A549 (cell line): ENCODE data around the gene ACAD9.

Experiments used
- BHLHE40 ChIP-seq: IDR thresholded peaks from 2 replicates; pipeline ENCODE4 v1.6.1; 2012; ENCODE audit warnings: low read depth, low read length, inconsistent platforms
- EHMT2 ChIP-seq: fragments of 200-600 bp; sonication (generic); IDR thresholded peaks from 2 replicates; pipeline ENCODE4 v1.6.1; 2016; ENCODE audit warnings: antibody characterized with exemption, low read depth, mild to moderate bottlenecking, moderate library complexity
- EP300 ChIP-seq, 2 experiments: fragments of >200 bp; sonication (Bioruptor Twin); formaldehyde crosslinking; IDR thresholded peaks; 2 replicates in 1 of 2; 3 replicates in 1 of 2; pipeline ENCODE4 v1.6.1; 2016 to 2017
- GATA3 ChIP-seq: IDR thresholded peaks from 2 replicates; pipeline ENCODE4 v1.6.1; 2012; ENCODE audit warnings: borderline replicate concordance
- HDAC2 ChIP-seq: fragments of 200-600 bp; sonication (generic); IDR thresholded peaks from 2 replicates; pipeline ENCODE4 v1.6.1; 2016
- KDM5A ChIP-seq: fragments of 200-600 bp; sonication (generic); IDR thresholded peaks from 2 replicates; pipeline ENCODE4 v1.6.1; 2016; ENCODE audit warnings: antibody characterized with exemption, mild to moderate bottlenecking
- MAX ChIP-seq: IDR thresholded peaks from 2 replicates; pipeline ENCODE4 v1.6.1; 2012
- MYC ChIP-seq: IDR thresholded peaks from 2 replicates; pipeline ENCODE4 v1.6.1; 2012; ENCODE audit warnings: mild to moderate bottlenecking, inconsistent platforms, low read length, improper control_type of control experiment, borderline replicate concordance
- POLR2A ChIP-seq: IDR thresholded peaks from 2 replicates; pipeline ENCODE4 v1.6.1; 2012; ENCODE audit warnings: mild to moderate bottlenecking, low read length
- RAD21 ChIP-seq, 2 experiments: fragments of >200 bp in 1 of 2; sonication (Bioruptor Twin) in 1 of 2; formaldehyde crosslinking in 1 of 2; IDR thresholded peaks in 1 of 2; conservative IDR thresholded peaks in 1 of 2; 2 replicates in 1 of 2; 3 replicates in 1 of 2; pipeline ENCODE4 v1.6.1; 2012 to 2018; ENCODE audit warnings: inconsistent platforms in 1 of 2
- SMC3 ChIP-seq: fragments of >200 bp; sonication (Bioruptor Twin); formaldehyde crosslinking; IDR thresholded peaks from 3 replicates; pipeline ENCODE4 v1.6.1; 2018; ENCODE audit warnings: inconsistent platforms
- TF ChIP-seq, protein P1 (sequence below): fragments of >200 bp; sonication (Bioruptor Twin); formaldehyde crosslinking; IDR thresholded peaks from 3 replicates; pipeline ENCODE4 v1.5.1; 2016
- TF ChIP-seq, protein P2 (sequence below): fragments of 450-650 bp; IDR thresholded peaks from 2 replicates; pipeline ENCODE4 v1.6.1; 2014; ENCODE audit warnings: antibody characterized with exemption

DNA sequence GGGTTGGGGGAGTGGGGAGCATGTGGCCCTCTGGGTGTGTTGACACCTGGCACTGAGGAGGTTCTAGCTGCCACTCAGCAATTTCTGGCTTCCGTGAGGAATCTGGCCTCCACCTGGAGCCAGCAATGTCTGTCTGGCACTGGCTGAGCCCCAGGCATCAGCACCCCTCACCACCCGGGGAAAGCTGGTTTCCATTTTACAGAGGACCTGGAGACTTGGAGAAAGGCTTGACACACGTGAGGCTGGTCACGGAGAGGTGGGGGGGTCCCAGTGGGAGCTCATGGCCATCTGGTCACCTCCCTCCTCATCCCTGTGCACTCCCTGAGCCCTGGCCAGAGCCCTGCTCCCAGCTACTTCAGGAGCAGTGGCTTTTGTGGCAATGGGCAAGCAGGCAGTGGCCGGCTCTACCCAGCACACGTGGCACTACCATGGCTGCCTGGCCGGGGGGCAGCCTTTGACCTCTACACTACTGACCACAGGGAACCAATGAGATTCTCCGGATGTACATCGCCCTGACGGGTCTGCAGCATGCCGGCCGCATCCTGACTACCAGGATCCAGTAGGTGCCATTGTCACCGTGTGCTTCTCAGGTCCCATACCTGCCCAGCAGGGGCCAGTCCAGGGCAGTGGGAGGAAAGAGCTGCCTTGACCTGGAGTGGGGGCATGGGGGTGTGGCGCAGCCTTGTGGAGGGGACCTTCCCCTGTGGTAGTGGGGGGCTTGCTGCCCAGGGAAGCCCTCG is 28.5 kb downstream of the ACAD9 start:
- TF ChIP-seq POLR2A, result no peak
- TF ChIP-seq HDAC2, result no peak
- TF ChIP-seq, protein P1, sequence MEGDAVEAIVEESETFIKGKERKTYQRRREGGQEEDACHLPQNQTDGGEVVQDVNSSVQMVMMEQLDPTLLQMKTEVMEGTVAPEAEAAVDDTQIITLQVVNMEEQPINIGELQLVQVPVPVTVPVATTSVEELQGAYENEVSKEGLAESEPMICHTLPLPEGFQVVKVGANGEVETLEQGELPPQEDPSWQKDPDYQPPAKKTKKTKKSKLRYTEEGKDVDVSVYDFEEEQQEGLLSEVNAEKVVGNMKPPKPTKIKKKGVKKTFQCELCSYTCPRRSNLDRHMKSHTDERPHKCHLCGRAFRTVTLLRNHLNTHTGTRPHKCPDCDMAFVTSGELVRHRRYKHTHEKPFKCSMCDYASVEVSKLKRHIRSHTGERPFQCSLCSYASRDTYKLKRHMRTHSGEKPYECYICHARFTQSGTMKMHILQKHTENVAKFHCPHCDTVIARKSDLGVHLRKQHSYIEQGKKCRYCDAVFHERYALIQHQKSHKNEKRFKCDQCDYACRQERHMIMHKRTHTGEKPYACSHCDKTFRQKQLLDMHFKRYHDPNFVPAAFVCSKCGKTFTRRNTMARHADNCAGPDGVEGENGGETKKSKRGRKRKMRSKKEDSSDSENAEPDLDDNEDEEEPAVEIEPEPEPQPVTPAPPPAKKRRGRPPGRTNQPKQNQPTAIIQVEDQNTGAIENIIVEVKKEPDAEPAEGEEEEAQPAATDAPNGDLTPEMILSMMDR, result no peak
- no peak for TF ChIP-seq MYC
- TF ChIP-seq SMC3, result no peak
- TF ChIP-seq EP300 (IDR thresholded peaks at IDR 0.05), result no peak
- TF ChIP-seq RAD21 (conservative IDR thresholded peaks at IDR 0.05 in 1 of 2, IDR thresholded peaks at IDR 0.05 in 1 of 2), result no peak
- no peak for TF ChIP-seq EHMT2
- TF ChIP-seq MAX, result no peak
- TF ChIP-seq KDM5A, result no peak
- no peak for TF ChIP-seq BHLHE40
- TF ChIP-seq, protein P2, sequence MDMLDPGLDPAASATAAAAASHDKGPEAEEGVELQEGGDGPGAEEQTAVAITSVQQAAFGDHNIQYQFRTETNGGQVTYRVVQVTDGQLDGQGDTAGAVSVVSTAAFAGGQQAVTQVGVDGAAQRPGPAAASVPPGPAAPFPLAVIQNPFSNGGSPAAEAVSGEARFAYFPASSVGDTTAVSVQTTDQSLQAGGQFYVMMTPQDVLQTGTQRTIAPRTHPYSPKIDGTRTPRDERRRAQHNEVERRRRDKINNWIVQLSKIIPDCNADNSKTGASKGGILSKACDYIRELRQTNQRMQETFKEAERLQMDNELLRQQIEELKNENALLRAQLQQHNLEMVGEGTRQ, result no peak
- no peak for TF ChIP-seq GATA3
